Activated T-cell treated with anti-CD3 and anti-CD28 coated beads for 48 hours (primary cell): ENCODE data around the gene MFRP.

Source experiments
- DNase-seq: peaks from one replicate; pipeline ENCODE4 v3.0.0-alpha.2; 2020; ENCODE audit warnings: low read depth

The MFRP gene

GRCh38 chr11:119373059-119373920, 26.8 kb upstream of the MFRP start:
- no peak for DNase-seq

- no peak for DNase-seq
Measured at GRCh38 chr11:119372260-119373058, 26.0 kb upstream of the MFRP start.

GRCh38 chr11:119371778-119372182, 25.3 kb upstream of the MFRP start:
- DNase-seq, result no peak

- DNase-seq, result no peak
Measured at GRCh38 chr11:119371067-119371601, 24.6 kb upstream of the MFRP start.

GRCh38 chr11:119370486-119371046, 24.1 kb upstream of the MFRP start:
- DNase-seq, result no peak

- no peak for DNase-seq
Measured at GRCh38 chr11:119369132-119369925, 22.8 kb upstream of the MFRP start.

GRCh38 chr11:119368121-119369034, 21.9 kb upstream of the MFRP start:
- DNase-seq, result no peak

- DNase-seq, result no peak
Measured at GRCh38 chr11:119367661-119368120, 21.2 kb upstream of the MFRP start.

- DNase-seq, result no peak
Measured at GRCh38 chr11:119366690-119367620, 20.4 kb upstream of the MFRP start.

- DNase-seq, result no peak
Measured at GRCh38 chr11:119365071-119365591, 18.6 kb upstream of the MFRP start.

GRCh38 chr11:119363851-119364590, 17.5 kb upstream of the MFRP start:
- DNase-seq, result peak; percentile 62

- no peak for DNase-seq
Measured at GRCh38 chr11:119363081-119363850, 16.8 kb upstream of the MFRP start.

GRCh38 chr11:119362741-119363080, 16.2 kb upstream of the MFRP start:
- no peak for DNase-seq

GRCh38 chr11:119361941-119362725, 15.6 kb upstream of the MFRP start:
- DNase-seq, result no peak

- peak; percentile 63 for DNase-seq
Measured at GRCh38 chr11:119361056-119361787, 14.7 kb upstream of the MFRP start.
